Right kidney (tissue), 1 donor: Measurements from ENCODE around the gene WASHC2A.
"Not testable (repeated sequence)": the region's sequence is repeated elsewhere in the genome, so short reads cannot be mapped to it uniquely, and the experiment has no call there.

ENCODE experiments used
- DNase-seq: peaks from one replicate; pipeline ENCODE4 v3.0.0-alpha.2; 2016

The WASHC2A gene

GRCh38 chr10:50152792-50153272 is 85.1 kb downstream of the WASHC2A start:
- DNase-seq: peak; percentile 34

GRCh38 chr10:50157868-50158267 is 90.1 kb downstream of the WASHC2A start:
- not testable (repeated sequence) for DNase-seq

- DNase-seq: not testable (repeated sequence)
Observed at GRCh38 chr10:50159856-50160255, 92.1 kb downstream of the WASHC2A start.

- not testable (repeated sequence) for DNase-seq
Observed at GRCh38 chr10:50165038-50165437, 97.3 kb downstream of the WASHC2A start.

- DNase-seq: not testable (repeated sequence)
Observed at GRCh38 chr10:50167833-50168232, 100.1 kb downstream of the WASHC2A start.

GRCh38 chr10:50169506-50169905 is 101.8 kb downstream of the WASHC2A start:
- not testable (repeated sequence) for DNase-seq

- DNase-seq: not testable (repeated sequence)
Observed at GRCh38 chr10:50174788-50175525, 107.2 kb downstream of the WASHC2A start.
